Common myeloid progenitor, CD34-positive (primary cell): ENCODE results near the gene STIM1.
A peak's percentile ranks its signal among the peaks of the same experiment; 100 is the strongest.

ENCODE experiments used
- CTCF ChIA-PET: fragments of 350-600 bp; sonication (Branson Sonifier 250); formaldehyde crosslinking; loops from one replicate; lab custom pipeline; 2021; ENCODE audit warnings: antibody characterized with exemption; lab: Charles Lee
- POLR2A ChIA-PET: fragments of 350-600 bp; sonication (Branson Sonifier 250); formaldehyde crosslinking; loops from one replicate; lab custom pipeline; 2021; ENCODE audit warnings: antibody characterized with exemption; lab: Charles Lee
- DNase-seq, 3 donors: peaks; one replicate each; pipeline versions ENCODE4 v3.0.0 to v3.0.0-alpha.2; 2013
- H3K27ac ChIP-seq, 2 experiments: 1 replicate in 1 of 2; 2 replicates in 1 of 2; pipeline ENCODE4 v1.7.0; 2013; ENCODE audit warnings: inconsistent platforms in 2 of 2, low read length in 2 of 2, mild to moderate bottlenecking in 2 of 2, low read depth in 1 of 2, moderate library complexity in 1 of 2; ENCODE audit not compliant: severe bottlenecking in 2 of 2, insufficient read depth in 1 of 2, poor library complexity in 1 of 2
- H3K27me3 ChIP-seq, 5 experiments: replicated peaks in 2 of 5; 1 replicate in 3 of 5; 2 replicates in 2 of 5; pipeline versions ENCODE4 v1.6.1 to v1.7.0; 2013; ENCODE audit warnings: low read length in 4 of 5, mild to moderate bottlenecking in 2 of 5, moderate library complexity in 2 of 5, inconsistent platforms in 1 of 5; ENCODE audit not compliant: insufficient read depth in 5 of 5, control insufficient read depth in 4 of 5
- H3K36me3 ChIP-seq, 4 experiments: 1 replicate in 2 of 4; 2 replicates in 2 of 4; pipeline versions ENCODE4 v1.6.1 to v1.7.0; 2013; ENCODE audit warnings: low read length in 3 of 4, control low read depth in 1 of 4, mild to moderate bottlenecking in 1 of 4; ENCODE audit not compliant: control insufficient read depth in 4 of 4, insufficient read depth in 4 of 4
- H3K4me1 ChIP-seq, 4 experiments: 1 replicate in 3 of 4; 2 replicates in 1 of 4; pipeline versions ENCODE4 v1.6.1 to v1.7.1; 2013; ENCODE audit warnings: low read length in 3 of 4, mild to moderate bottlenecking in 3 of 4, control low read depth in 1 of 4, inconsistent platforms in 1 of 4, moderate library complexity in 1 of 4; ENCODE audit not compliant: control insufficient read depth in 4 of 4, insufficient read depth in 4 of 4; ENCODE audit errors: control extremely low read depth in 1 of 4
- H3K4me3 ChIP-seq, 7 experiments: 1 replicate in 4 of 7; 2 replicates in 3 of 7; pipeline versions ENCODE4 v1.5.1 to v1.7.0; 2013; ENCODE audit warnings: mild to moderate bottlenecking in 7 of 7, low read length in 6 of 7, moderate library complexity in 6 of 7, inconsistent platforms in 2 of 7, low read depth in 2 of 7, control low read depth in 1 of 7; ENCODE audit not compliant: insufficient read depth in 4 of 7, control insufficient read depth in 1 of 7; ENCODE audit errors: extremely low read depth in 1 of 7
- H3K9me3 ChIP-seq, 5 experiments: 1 replicate in 4 of 5; 2 replicates in 1 of 5; pipeline versions ENCODE4 v1.6.1 to v1.7.1; 2013; ENCODE audit warnings: low read length in 4 of 5, mild to moderate bottlenecking in 2 of 5, inconsistent platforms in 1 of 5, low read depth in 1 of 5, moderate library complexity in 1 of 5; ENCODE audit not compliant: control insufficient read depth in 4 of 5, insufficient read depth in 2 of 5; ENCODE audit errors: control extremely low read depth in 1 of 5
- WGBS: methylation state at CpG from one replicate; pipeline ENCODE4 v1.1.5; 2013; ENCODE audit not compliant: insufficient coverage; 5-methylcytosine and 5-hydroxymethylcytosine counted together

Gene STIM1

GRCh38 chr11:3934658-3935057 is 79.2 kb downstream of the STIM1 start:
- peaks cover 0 to 22% (median 3%) of the 10 kb centered on the region in 4 experiments for H3K36me3 ChIP-seq
- WGBS, result 83% methylated on average over 1 of the region's 1 CpG
- H3K27me3 ChIP-seq, result no peaks in the 10 kb centered on the region
- DNase-seq, result no peak
- H3K4me3 ChIP-seq, result no peak overlapping the region
- H3K27ac ChIP-seq, result no peak overlapping the region
- ChIA-PET POLR2A (no interaction called here), CTCF (interaction anchor here (1.1 kb wide), 1 partner anchor 9 kb away, joined by 3 read pairs; no protein-coding TSS in a partner anchor)
- no peaks in the 10 kb centered on the region for H3K9me3 ChIP-seq
- H3K4me1 ChIP-seq, result peaks cover 6 to 16% (median 8%) of the 10 kb centered on the region in 4 experiments

- no peak for DNase-seq
- Histone ChIP-seq H3K4me1 (peaks cover 5 to 14% (median 10%) of the 10 kb centered on the region in 4 experiments), H3K36me3 (peaks cover 0 to 9% (median 3%) of the 10 kb centered on the region in 4 experiments), H3K27me3 (no peaks in the 10 kb centered on the region), H3K4me3 (no peak overlapping the region), H3K9me3 (no peaks in the 10 kb centered on the region), H3K27ac (no peak overlapping the region)
- CTCF ChIA-PET, result interaction anchor here (4.6 kb wide), 1 partner anchor 10 kb away, joined by 31 read pairs; no protein-coding TSS in a partner anchor
- 100% methylated on average over 1 of the region's 1 CpG for WGBS
- POLR2A ChIA-PET, result no interaction called here
Measured at GRCh38 chr11:3936517-3936916, 81.1 kb downstream of the STIM1 start.

- ChIA-PET POLR2A (no interaction called here), CTCF (interaction anchor here (1.0 to 4.6 kb wide), 3 partner anchors 12 to 134 kb away, joined by 4 to 31 read pairs (median 4); no protein-coding TSS in a partner anchor)
- Histone ChIP-seq H3K4me3 (no peak overlapping the region), H3K27ac (no peak overlapping the region), H3K9me3 (no peaks in the 10 kb centered on the region), H3K4me1 (peaks cover 13 to 34% (median 27%) of the 10 kb centered on the region in 4 experiments), H3K27me3 (no peaks in the 10 kb centered on the region), H3K36me3 (peaks cover 0 to 6% (median 3%) of the 10 kb centered on the region in 4 experiments)
- peak in 1 of 3 donors; percentile 24 for DNase-seq
Measured at GRCh38 chr11:3939211-3939610, 83.7 kb downstream of the STIM1 start.

- DNase-seq, result no peak
- H3K4me3 ChIP-seq, result no peak overlapping the region
- H3K27me3 ChIP-seq, result no peaks in the 10 kb centered on the region
- ChIA-PET POLR2A (no interaction called here), CTCF (interaction anchor here (0.6 to 4.6 kb wide), 6 partner anchors 13 to 133 kb away, joined by 3 to 31 read pairs (median 4); partner anchors contain the start of gene STIM1)
- peaks cover 0 to 6% (median 2%) of the 10 kb centered on the region in 4 experiments for H3K36me3 ChIP-seq
- H3K27ac ChIP-seq, result no peak overlapping the region
- WGBS, result 100% methylated on average over 1 of the region's 2 CpGs
- H3K9me3 ChIP-seq, result no peaks in the 10 kb centered on the region
- peaks cover 16 to 34% (median 28%) of the 10 kb centered on the region in 4 experiments for H3K4me1 ChIP-seq
Measured at GRCh38 chr11:3939651-3940190, 84.3 kb downstream of the STIM1 start.

GRCh38 chr11:3942160-3942955 is 86.9 kb downstream of the STIM1 start:
- H3K27ac ChIP-seq, result peak overlapping the region; percentile 8 to 10
- peak; percentile 16 to 71 (median 55) for DNase-seq
- WGBS, result no CpG with 5 or more reads among the region's 3 CpGs
- ChIA-PET POLR2A (interaction anchor here (0.7 to 1.4 kb wide), 4 partner anchors 29 to 101 kb away, joined by 3 to 6 read pairs (median 3); partner anchors contain the start of genes RHOG and STIM1), CTCF (interaction anchor here (0.6 to 4.6 kb wide), 16 partner anchors 10 to 131 kb away, joined by 3 to 23 read pairs (median 5); partner anchors contain the start of gene STIM1)
- H3K36me3 ChIP-seq, result peaks cover 0 to under 1% (median 0%) of the 10 kb centered on the region in 4 experiments
- H3K27me3 ChIP-seq, result no peaks in the 10 kb centered on the region
- peaks cover 23 to 57% (median 45%) of the 10 kb centered on the region in 4 experiments for H3K4me1 ChIP-seq
- no peaks in the 10 kb centered on the region for H3K9me3 ChIP-seq
- peak overlapping the region in 1 of 7 experiments; percentile 1 for H3K4me3 ChIP-seq

- Histone ChIP-seq H3K27ac (peak overlapping the region; percentile 10 to 47), H3K27me3 (no peaks in the 10 kb centered on the region), H3K4me3 (no peak overlapping the region), H3K36me3 (no peaks in the 10 kb centered on the region), H3K9me3 (no peaks in the 10 kb centered on the region), H3K4me1 (peaks cover 30 to 63% (median 52%) of the 10 kb centered on the region in 4 experiments)
- 100% methylated on average over 1 of the region's 1 CpG for WGBS
- no peak for DNase-seq
- POLR2A ChIA-PET, result interaction anchor here (0.7 to 1.4 kb wide), 2 partner anchors 30 to 88 kb away, joined by 3 to 6 read pairs; partner anchors contain the start of gene STIM1
- CTCF ChIA-PET, result interaction anchor here (0.6 to 4.6 kb wide), 17 partner anchors 9 to 130 kb away, joined by 3 to 23 read pairs (median 4); partner anchors contain the start of gene STIM1
Measured at GRCh38 chr11:3942956-3943497, 87.6 kb downstream of the STIM1 start.
